Non-pigmented ciliary epithelial cell (primary cell): ENCODE results near the gene KRTAP10-3.
"Not testable (repeated sequence)": the region's sequence is repeated elsewhere in the genome, so short reads cannot be mapped to it uniquely, and the experiment has no call there.

ENCODE experiments used
- DNase-seq: peaks from one replicate; pipeline ENCODE4 v3.0.0-alpha.2; 2010; ENCODE audit warnings: low read depth

The KRTAP10-3 gene, protein sequence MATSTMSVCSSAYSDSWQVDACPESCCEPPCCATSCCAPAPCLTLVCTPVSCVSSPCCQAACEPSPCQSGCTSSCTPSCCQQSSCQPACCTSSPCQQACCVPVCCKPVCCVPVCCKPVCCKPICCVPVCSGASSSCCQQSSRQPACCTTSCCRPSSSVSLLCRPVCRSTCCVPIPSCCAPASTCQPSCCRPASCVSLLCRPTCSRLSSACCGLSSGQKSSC

DNA sequence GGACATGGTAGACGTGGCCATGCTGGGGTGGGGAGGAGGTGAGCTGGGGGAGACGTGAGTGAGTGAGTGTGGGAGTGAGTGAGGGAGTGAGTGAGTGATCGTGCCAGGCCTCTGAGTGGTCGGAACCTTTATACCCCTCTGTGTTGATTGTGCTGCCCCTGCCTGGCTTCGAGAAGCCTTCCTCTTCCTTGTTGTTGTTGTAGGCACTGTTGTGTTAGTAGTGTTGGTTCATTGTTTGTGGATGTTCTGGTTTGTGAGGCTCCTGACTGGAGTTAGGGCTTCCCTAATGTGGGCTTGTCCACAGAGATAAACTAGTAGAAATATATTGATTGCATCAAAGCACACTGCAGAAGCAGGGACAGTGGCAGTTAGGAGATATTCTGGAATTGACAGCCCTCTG lies at the start of gene KRTAP10-3:
Gene KRTAP10-3 (minus strand): TSS at position 101 of the 400 bp plus-strand sequence. CDS start 80 bp downstream, at position 21.
- DNase-seq = no peak

DNA sequence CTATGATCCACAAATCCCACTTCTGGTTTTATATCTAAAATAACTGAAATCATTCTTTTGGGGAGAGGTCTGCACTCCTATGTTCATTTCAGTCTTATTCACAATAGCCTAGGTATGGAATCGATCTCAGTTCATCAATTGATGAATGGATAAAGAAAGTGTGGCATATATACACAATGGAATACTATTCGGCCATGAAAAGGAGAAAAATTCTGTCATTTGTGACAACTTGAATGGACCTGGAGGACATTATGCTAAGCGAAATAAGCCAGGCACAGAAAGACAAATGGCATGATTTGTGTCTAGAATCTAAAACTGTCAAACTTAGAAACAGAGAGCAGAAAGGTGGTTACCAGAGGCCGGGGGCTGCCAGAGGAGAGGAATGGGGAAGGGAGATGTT lies 47.9 kb upstream of the KRTAP10-3 start:
- DNase-seq = no peak

DNA sequence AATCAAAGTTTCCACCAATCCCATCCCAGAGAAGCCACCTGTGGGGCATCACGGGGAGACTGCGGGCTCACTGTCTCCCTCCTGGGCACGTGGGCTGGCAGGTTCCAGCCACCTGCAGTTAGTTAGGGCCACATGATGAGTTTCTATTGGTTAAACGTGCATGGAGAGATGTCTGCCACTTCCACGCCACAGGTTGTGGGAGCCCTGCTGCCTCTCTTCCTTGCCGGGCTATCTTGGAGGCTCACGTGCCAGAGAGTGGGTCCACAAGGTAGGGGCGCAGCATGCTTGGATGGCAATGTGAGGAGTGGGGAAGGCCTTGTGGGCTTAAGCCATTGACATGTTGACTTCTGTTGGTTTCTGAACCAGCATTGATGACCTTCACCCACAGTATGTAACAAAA lies 45.3 kb upstream of the KRTAP10-3 start:
- no peak for DNase-seq

DNA sequence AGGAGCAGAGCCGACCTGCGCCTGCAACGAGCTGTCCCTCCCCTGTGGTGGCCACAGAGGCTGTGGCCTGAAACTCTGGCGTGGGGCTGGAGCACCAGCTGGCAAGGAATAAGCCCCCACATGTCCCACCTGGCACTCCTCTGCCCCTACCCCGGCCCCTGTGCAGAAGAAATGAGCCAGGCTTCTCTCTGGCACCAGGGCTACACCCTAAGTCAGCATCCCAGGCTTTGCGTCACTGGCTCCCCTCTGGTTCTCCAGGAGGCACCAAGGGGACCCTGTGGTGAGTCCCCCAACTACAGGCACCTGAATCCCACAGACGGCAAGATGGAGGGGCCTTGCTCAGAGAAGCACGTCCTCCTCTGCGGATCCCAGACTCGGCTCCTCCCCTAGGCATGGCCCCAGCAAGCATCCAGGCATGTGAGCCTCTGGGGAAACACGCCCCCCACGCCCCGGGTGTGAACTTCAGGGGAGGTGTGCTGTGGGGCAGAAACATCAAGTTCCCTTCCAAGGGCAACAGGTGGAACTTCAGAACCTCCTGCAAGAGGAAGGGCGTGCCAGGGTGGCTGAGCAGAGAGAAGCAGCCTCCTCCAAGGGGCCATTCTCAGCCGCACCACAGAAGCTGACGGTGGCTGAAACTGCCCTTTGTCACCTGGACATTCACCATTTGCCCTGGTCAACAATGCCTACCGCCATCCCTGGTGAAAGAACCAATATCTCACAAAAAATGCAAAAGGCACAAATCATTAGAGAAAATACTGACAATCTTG lies 44.7 kb upstream of the KRTAP10-3 start:
- no peak for DNase-seq

DNA sequence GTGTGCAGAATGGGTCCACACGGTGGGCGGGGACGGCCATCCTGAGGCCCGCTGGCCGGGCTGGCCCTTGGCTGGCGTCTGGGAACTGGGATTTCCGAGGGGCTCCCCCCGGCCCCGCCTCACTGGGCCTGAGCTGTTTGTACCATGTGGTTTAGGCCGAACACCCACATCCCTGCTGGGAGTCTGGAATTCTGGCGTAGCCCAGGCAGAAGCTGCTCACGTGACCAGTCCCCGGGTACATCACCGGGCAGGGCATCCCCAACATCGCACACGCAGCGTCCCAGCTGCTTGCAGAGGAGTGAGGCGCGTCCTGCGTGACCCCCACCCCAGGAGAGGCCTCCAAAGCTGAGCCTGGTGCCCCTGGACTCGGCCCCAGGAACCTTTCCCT lies 43.9 kb upstream of the KRTAP10-3 start:
- DNase-seq = no peak

DNA sequence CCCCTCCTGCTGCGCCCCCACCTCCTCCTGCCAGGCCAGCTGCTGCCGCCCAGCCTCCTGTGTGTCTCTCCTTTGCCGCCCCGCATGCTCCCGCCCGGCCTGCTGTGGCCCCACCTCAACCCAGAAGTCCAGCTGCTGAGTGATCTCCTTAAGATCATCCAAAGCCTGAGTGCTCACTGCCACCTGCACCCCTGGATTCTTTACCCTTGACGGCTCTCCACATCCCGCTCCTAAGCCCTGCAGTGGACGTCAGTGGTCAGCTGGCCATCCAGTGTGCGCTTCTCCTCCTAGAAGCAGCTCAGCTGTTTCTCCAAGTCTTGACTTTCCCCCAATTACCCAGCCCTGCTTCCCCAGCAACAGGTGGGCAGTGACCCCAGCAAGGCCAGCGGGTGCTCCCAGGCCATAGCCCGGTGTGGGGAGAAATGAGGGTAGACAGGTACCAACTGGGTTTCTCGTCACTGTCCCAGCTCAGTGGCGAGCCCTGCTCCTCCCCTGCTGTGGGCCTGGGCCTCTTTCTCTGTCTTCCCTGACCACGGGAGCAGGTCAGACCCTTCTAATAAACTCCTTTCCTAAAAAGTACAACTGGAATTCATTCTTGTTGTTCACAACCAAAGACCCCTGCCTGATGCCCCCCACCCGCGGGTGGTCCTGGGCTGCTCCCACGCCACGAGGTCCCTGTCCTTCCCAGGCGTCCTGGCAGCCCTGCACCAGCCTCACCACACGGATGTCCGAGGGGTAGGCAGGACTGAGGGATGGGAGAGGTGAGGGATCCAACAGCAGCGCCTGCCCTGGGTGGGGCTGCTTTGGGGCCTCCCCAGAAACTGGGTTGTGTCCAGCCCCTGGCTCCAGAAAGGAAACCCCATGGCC lies 43.2 kb upstream of the KRTAP10-3 start:
- no peak for DNase-seq

DNA sequence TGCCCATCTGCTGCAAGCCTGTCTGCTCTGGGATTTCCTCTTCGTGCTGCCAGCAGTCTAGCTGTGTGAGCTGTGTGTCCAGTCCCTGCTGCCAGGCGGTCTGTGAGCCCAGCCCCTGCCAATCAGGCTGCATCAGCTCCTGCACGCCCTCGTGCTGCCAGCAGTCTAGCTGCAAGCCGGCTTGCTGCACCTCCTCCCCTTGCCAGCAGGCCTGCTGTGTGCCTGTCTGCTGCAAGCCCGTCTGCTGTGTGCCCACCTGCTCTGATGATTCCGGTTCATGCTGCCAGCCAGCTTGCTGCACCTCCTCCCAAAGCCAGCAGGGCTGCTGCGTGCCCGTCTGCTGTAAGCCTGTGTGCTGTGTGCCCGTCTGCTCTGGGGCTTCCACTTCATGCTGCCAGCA lies 42.5 kb upstream of the KRTAP10-3 start:
- not testable (repeated sequence) for DNase-seq

DNA sequence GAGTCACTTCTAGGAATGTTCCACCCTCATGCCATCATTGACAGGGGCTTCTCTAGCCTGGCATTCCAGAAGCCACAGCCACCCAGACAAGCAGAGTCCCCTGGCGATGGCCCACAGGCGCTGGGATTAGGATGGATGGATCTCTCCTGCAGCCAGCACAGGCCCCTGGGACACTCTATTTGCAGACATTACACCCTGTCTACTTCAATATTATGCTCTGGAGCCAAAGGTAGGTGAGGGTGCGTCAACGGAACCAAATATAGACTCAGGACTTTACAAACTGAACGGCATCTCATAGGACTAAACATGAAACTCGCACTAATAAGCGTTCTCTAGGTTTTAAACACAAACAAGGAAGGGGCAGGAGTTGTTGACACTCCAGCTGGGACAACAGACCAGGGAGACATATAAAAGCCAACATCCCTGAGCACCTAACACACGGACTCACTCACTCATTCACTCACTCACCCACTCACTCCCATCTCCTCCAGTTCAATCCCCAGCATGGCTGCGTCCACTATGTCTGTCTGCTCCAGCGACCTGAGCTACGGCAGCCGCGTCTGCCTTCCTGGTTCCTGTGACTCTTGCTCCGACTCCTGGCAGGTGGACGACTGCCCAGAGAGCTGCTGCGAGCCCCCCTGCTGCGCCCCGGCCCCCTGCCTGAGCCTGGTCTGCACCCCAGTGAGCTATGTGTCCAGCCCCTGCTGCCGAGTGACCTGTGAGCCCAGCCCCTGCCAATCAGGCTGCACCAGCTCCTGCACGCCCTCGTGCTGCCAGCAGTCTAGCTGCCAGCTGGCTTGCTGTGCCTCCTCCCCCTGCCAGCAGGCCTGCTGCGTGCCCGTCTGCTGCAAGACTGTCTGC lies 41.8 kb upstream of the KRTAP10-3 start, which contains the start of gene KRTAP10-7:
Gene KRTAP10-7 (plus strand): TSS at position 480 of the 861 bp plus-strand sequence. CDS start 25 bp downstream, at position 505.
- not testable (repeated sequence) for DNase-seq

DNA sequence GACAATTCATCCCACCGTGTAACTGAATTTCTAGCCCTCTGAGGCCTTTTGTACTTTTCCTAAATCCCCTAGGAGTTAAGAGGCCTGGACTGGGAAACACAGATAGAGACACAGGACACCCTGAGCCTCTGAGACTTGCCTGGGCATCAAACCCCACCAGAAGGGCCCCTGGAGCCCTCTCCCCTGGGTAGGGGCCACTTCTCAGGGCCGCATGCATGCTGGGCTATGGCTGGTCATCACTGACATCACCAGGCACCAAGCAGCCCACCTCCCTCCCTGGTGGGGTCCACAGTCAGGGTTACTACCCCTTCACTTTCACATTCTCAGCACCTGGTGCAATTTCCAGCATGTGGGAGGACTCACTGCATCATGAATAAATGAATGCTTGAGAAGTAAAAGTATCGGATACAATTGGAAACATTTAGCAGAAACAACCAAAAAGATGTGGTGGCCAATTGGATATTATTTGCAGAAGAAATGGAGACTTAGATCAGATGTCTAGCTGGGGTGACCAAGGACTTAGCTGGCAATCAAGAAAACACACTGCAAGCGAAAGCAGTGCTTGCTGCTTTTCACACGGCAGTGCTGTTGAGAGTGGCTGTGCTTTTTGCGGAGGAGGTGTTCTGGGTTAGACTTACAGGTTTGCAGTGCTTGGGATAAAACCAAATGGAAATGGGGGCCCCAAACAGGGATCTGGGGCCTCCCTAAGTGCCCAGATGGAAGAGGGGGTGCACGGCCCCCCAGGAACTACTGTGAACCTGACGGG lies 40.9 kb upstream of the KRTAP10-3 start:
- DNase-seq = no peak

DNA sequence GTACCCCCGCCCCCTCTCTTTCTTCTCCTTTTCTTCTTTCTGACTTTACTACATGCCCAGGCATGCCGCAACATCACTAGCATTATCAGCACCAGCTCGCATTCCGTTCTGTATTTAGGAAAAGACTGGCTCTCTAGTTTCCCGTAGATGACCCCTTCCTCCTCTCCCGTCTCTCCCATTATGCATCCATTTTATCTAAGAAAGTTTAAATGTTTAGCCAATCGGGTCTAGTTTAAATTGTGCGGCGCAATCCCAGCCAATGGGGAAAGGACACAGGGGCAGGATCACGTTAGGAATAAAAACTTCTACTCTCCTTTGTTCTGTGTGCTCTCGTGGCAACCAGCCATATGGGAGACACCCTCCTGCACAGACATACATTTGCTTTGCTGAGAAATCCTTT lies 39.5 kb upstream of the KRTAP10-3 start:
- DNase-seq = no peak

DNA sequence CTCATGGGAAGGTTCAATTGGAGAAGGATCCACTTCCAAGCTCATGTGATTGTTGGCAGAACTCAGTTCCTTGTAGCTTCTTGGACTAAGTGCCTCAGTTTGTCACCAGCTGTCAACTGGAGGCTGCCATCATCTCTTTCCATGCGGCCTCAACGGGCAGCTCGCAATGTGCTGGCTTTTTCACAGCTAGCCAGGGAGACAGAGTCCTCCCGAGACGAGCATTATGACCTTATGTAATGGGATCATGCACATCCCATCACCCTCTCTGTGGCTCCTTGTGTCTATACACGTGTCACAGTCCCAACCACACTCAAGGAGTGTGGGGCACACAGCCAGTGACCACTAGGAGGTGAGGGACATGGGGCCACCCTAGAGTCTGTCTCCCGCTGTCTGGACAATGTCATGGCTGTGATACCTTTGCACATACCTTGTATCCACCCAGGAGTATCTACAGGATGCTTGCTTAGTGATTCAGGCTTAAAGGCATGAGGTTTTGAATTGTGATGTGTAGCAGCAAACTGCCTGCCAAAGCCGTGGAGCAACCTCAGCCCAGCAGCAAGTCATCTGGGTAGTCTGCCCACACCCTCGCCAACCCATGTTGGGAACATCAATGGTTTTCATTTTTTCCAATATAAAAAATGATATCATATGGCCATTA lies 37.6 kb upstream of the KRTAP10-3 start:
- no peak for DNase-seq

DNA sequence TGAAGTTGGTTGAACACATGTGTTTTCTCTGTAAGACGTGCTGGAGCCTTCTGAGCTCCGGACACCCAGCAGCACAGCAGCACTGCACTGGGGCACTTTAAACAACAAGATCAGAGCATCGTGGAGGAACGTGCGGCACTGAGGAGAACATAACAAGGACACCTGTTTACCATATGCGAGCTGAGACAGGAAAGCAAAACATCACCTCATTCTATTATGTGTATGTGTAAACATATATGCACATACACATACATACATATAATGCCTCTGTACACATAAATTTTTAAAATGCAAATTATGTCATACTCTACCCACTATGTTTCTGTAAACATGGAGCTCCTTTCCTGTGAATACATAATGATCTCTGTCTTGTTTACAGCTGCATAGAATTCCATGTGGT lies 36.9 kb upstream of the KRTAP10-3 start:
- no peak for DNase-seq

DNA sequence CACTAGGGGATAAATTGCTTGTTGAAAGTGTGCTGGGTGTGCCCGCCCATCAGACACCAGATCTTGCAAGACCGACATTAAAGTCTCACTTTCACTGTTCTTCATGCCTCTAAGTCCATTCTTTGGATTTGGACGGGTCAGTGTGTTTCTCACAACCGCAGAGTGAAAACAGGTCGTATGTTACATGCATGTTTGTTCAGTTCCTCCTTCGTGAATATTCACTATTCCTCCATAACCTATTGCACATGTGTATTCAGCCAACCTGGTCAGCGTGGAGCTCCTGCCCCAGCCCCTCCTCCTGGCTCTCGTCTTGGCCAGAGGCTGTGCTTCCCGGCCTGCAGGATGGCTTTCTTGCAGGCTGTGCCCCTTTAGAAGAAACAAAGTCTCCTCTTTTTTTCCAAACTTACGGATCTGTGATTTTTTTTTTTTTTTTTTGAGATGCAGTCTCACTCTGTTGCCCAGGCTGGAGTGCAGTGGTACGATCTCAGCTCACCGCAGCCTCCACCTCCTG lies 35.9 kb upstream of the KRTAP10-3 start:
- DNase-seq = no peak

DNA sequence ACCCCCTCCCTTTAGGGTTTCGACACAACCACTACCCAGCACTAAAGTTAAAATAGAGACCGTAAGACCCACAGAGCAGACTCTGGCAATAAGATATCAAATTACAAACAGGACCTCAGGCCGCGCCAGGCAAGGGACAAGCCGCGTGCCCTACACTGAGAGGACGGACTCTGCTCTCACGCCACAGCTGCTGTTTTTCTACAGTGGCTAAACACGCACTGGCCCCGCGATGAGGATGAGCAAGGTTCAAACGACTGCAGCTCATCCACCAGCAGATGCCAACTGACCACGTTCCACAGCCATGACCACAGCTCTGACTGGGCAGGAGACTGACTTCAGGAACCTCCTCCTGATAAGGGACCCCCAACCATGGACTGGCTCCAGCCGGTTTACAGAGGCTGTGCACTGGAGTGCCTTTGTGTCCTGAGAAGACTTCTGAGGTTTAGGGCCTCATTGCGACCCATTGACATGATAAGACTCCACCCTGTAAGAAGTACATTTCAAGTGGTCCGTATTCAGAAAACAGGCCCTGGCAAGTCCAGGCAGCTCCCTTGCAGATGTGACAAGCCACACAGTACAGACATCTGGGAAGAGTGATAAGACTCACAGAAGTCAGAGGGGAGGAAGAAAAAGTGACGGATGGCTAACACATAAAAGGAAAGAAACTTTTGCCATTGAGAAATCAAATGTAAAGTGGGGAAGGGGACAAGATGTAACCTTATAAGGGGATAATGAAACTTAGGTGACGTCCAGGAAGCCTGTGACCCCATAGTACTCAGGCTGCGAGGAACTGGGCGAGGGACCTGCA lies 35.2 kb upstream of the KRTAP10-3 start:
- no peak for DNase-seq

DNA sequence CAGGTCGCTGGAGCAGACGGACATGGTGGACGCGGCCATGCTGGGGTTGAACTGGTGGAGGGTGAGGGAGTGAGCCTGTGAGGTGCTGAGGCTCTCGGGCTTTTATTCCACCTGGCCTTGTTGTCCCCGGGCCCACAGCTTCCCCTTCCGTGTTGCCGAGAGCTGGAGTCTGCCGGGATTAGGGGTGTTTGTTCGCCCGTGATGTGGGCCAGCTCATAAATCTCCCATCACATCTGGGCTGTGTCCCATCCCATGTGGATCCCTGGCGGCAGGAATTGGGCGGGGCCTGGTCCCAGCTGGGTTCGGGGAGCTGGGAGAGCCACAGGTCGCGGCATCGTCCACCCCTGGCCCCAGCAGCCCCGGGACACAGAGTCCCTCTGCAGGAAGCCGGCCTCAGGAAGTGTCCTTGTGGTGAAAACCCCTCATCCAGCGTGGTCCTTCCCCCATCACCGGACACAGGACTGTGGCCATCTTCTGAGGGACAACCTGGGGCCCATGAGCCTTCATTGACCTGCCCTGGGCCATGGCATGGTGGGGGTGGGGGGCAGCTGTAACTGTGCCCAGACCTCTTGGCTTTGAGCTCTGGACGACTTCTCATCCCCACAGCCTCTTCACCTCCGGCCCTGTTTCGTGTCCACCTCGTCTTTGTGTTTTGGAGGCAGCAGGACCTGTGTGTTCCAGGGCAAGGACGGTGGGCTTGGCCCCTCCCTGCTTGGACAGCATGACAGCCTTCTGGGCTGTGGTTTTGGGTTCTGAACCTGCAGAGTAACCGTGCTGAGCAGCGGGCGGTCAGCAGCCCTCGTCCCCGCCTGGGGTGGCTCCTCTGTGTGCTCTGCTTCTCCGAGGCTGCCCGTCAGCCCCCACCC lies 34.1 kb upstream of the KRTAP10-3 start, which contains the start of gene KRTAP10-6:
Gene KRTAP10-6 (minus strand): TSS at position 60 of the 866 bp plus-strand sequence. CDS start 21 bp downstream, at position 39.
- no peak for DNase-seq

DNA sequence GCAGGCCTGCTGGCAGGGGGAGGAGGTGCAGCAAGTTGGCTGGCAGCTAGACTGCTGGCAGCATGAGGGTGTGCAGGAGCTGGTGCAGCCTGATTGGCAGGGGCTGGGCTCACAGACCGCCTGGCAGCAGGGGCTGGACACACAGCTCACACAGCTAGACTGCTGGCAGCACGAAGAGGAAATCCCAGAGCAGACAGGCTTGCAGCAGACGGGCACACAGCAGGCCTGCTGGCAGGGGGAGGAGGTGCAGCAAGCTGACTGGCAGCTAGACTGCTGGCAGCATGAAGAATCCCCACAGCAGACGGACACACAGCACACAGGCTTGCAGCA lies 33.2 kb upstream of the KRTAP10-3 start:
- DNase-seq = not testable (repeated sequence)

DNA sequence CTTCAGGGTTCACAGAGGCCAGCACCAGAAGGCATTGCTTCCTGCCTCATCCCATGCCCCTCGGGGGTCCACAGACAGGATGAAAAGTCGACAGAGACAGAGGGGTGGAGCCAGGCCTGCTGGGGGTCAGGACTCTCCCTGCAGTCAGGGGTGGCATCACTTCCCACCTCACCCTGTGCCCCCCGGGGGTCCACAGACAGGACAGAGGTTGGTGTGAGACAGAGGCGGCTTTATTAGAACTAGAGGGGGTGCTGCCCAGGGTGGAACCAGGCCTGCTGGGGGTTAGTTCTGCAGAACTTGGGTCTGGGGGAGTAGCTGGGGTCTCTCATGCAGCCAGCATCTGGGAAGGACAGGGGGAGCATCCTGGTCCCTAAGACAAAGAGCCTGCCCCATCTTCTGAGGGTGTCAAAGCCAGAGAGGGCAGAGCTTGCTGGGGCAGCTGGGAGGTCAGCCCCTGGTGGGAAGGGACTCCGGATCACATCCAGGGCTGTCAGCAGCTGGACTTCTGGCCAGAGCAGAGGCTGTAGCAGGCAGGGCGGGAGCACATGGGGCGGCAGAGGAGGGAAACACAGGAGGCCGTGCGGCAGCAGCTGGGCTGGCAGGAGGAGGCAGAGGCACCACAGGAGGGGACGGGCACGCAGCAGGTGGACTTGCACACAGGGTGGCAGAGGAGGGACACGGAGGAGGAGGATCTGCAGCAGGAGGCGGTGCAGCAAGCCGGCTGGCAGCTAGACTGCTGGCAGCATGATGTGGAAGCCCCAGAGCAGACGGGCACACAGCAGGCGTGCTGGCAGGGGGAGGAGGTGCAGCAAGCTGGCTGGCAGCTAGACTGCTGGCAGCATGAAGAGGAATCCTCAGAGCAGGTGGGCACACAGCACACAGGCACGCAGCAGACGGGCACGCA lies 32.6 kb upstream of the KRTAP10-3 start:
- DNase-seq = not testable (repeated sequence)
